ENCODE data around the gene NOVA2. TPM values are rescaled to one million over a fixed set of nuclear protein-coding genes. Genes with fewer than 3 reads are reported as not detected.

The NOVA2 gene
- total RNA-seq, 4 donors from 2014 or later: 0.68 to 9.2 (median 1.9) TPM

DNA sequence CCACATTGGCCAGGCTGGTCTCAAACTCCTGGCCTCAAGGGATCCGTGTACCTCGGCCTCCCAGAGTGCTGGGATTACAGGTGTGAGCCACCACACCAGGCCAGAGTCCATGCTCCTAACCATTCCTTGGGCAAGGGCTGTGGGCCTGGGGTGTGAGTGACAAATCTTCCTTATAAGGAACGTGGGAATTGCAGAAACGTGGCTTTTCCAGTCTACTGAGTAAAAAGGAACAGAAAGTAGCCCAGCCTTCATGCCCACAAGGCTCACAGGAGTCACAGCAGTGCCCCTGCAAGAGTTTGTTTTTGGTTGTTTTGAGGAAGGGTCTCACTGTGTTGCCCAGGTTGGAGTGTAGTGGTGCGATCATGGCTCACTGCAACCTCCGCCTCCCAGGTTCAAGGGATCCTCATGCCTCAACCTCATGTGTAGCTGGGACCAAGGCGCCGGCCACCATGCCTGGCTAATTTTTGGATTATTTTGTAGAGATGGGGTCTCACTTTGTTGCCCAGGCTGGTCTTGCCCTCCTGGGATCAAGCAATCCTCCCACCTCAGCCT lies 76.3 kb downstream of the NOVA2 start:
- no peak for TF ChIP-seq CTCF (IDR thresholded peaks at IDR 0.05; ENCODE audit: low read depth)

DNA sequence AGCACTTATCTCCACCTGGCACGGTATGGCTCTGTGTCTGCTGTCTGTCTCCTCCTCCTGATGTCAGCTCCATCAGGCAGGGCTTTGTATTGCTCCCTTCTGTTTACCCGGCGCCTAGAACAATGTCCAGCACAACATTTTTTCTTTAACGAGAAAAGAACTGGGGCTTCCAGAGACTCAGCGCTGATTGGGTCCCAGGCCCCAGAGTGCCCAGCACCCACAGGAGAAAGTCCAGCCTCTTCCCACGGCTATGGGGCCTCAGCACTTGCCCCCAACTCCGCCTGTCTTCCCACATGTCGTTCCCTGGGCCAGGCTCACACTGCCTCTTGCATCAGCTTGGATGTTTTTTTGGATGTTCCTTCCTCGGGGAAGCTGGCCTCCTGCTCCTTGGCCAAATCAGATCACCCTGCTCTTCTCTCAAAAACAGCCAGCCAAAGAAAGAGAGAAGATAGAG lies 78.1 kb downstream of the NOVA2 start:
- TF ChIP-seq CTCF (IDR thresholded peaks at IDR 0.05; ENCODE audit: low read depth): no peak

GRCh38 chr19:45890877-45891276 lies 82.8 kb downstream of the NOVA2 start:
- no peak for TF ChIP-seq CTCF (IDR thresholded peaks at IDR 0.05; ENCODE audit: low read depth)

DNA sequence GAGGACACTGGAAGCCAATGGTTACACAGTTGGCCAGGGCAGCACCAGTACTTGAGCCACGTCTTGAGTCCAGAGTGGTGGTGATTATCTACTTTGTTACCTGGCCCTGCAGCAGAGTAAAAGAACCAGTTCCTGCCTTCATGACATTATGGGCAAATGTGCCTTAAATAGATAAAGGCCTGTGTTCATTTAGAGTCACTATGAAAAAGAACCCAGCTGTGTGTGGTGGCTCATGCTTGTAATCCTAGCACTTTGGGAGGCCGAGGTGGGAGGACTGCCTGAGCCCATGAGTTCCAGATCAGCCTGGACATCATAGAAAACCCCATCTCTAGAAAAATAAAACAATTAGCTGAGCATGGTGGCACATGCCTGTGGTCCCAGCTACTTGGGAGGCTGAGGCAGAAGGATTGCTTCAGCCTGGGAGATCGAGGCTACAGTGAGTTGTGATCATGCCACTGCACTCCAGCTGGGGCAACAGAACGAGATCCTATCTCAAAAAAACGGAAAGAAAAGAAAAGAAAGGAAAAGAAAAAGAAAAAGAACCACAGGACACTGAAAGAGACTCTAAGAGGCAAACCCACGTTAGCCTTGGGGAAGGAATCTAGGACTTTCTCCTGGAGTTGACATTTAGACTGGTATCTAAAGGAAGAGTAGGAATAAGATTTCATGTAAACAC lies 84.3 kb downstream of the NOVA2 start:
- no peak for TF ChIP-seq CTCF (IDR thresholded peaks at IDR 0.05; ENCODE audit: low read depth)

GRCh38 chr19:45887200-45887710 lies 86.4 kb downstream of the NOVA2 start:
- no peak for TF ChIP-seq CTCF (IDR thresholded peaks at IDR 0.05; ENCODE audit: low read depth)

DNA sequence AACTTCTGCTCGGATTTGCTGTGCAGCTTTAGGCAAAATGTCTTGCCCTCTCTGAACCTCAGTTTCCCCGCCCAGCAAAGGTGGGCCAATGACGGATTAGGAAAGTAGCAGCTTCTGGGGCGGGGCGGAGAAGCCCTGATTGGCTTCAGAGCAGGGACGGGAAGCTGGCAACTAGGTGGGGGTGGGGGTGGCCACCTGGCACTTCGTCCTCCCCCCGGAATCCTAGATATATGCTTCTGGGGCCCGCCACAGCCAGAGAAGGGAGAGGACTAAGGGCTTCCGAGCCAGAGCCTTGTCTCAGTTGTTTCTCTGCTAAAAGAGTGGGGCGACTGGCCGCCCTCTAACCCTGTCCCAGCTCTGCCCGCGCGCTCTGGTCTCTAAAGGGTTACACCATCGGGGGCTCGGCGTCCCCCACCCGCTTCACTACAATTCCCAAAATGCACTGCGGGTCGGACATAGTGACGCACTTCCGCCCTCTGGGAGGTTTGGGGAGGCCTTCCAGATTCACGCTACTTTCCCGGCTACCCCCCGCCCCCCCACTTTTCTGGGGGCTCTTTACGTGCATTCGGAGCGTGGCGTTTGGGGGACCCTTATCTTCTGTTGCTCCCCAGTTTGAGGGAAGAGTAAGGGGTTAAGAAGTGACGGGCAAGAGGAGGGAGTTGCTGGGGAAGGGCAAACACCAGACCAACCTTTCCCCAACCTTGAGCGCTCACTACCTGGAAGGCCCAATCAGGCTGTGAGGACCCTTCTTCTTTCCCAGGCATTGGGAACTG lies 87.1 kb downstream of the NOVA2 start:
- TF ChIP-seq CTCF (IDR thresholded peaks at IDR 0.05; ENCODE audit: low read depth): no peak
